ENCODE data around the gene FIGNL2.

Gene FIGNL2

DNA sequence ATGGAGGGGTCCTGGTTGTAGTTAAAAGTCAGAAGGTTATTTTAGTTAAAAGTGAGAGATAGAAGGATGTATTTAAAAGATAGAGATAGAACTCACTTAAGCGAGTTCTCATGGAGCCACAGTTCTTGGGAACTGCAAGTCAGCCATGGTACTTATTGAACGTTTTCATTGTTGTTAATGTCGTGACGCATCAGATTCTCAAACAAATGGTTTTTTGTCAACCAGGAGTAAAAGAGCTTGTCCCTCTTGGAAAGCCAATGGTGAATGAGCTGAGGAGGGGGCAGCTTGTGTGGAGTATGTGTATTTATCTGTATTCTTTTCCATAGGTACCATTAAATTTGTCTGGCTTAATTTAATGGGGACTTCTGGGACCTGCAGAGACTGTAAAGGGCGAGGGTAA is 68.6 kb downstream of the FIGNL2 start:
- H3K9me3 ChIP-seq (ENCODE audit: insufficient read depth, low read length): no peaks in the 10 kb centered on the region
- no peak overlapping the region for H3K4me3 ChIP-seq (ENCODE audit: low read length)
- H3K36me3 ChIP-seq (replicated peaks; ENCODE audit: low read depth, low read length): no peaks in the 10 kb centered on the region
- no peak overlapping the region for H3K9ac ChIP-seq (ENCODE audit: low read length)
- H3K27me3 ChIP-seq (ENCODE audit: low read depth, low read length): no peaks in the 10 kb centered on the region
- H4K20me1 ChIP-seq (ENCODE audit: insufficient read depth, low read length): no peaks in the 10 kb centered on the region
- 0 out of 2 replicates have a peak overlapping the region, but pooled peaks have one; percentile 7 for H3K4me2 ChIP-seq (ENCODE audit: low read length)
- H3K79me2 ChIP-seq (ENCODE audit: low read length): no peaks in the 10 kb centered on the region
- H3K27ac ChIP-seq (ENCODE audit: low read length): no peak overlapping the region
- H2AFZ ChIP-seq (ENCODE audit: low read depth, low read length): no peak overlapping the region
- no peak for TF ChIP-seq EZH2phosphoT487 (IDR thresholded peaks at IDR 0.05; ENCODE audit: low read depth)
- TF ChIP-seq, protein P1, sequence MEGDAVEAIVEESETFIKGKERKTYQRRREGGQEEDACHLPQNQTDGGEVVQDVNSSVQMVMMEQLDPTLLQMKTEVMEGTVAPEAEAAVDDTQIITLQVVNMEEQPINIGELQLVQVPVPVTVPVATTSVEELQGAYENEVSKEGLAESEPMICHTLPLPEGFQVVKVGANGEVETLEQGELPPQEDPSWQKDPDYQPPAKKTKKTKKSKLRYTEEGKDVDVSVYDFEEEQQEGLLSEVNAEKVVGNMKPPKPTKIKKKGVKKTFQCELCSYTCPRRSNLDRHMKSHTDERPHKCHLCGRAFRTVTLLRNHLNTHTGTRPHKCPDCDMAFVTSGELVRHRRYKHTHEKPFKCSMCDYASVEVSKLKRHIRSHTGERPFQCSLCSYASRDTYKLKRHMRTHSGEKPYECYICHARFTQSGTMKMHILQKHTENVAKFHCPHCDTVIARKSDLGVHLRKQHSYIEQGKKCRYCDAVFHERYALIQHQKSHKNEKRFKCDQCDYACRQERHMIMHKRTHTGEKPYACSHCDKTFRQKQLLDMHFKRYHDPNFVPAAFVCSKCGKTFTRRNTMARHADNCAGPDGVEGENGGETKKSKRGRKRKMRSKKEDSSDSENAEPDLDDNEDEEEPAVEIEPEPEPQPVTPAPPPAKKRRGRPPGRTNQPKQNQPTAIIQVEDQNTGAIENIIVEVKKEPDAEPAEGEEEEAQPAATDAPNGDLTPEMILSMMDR (IDR thresholded peaks at IDR 0.05; ENCODE audit: low read depth, low read length): no peak
- peaks cover 18% of the 10 kb centered on the region for H3K4me1 ChIP-seq (ENCODE audit: low read length)

GRCh38 chr12:51777973-51778372 is 70.5 kb downstream of the FIGNL2 start:
- Histone ChIP-seq H2AFZ (ENCODE audit: low read depth, low read length) (no peak overlapping the region), H3K4me1 (ENCODE audit: low read length) (peaks cover 12% of the 10 kb centered on the region), H3K79me2 (ENCODE audit: low read length) (no peaks in the 10 kb centered on the region)

GRCh38 chr12:51777457-51777856 is 71.1 kb downstream of the FIGNL2 start:
- Histone ChIP-seq H2AFZ (ENCODE audit: low read depth, low read length) (no peak overlapping the region), H3K9me3 (ENCODE audit: insufficient read depth, low read length) (no peaks in the 10 kb centered on the region), H4K20me1 (ENCODE audit: insufficient read depth, low read length) (no peaks in the 10 kb centered on the region), H3K27ac (ENCODE audit: low read length) (no peak overlapping the region), H3K4me3 (ENCODE audit: low read length) (no peak overlapping the region), H3K4me2 (ENCODE audit: low read length) (no peak overlapping the region), H3K36me3 (replicated peaks; ENCODE audit: low read depth, low read length) (no peaks in the 10 kb centered on the region), H3K4me1 (ENCODE audit: low read length) (peaks cover 12% of the 10 kb centered on the region), H3K27me3 (ENCODE audit: low read depth, low read length) (no peaks in the 10 kb centered on the region), H3K9ac (ENCODE audit: low read length) (no peak overlapping the region), H3K79me2 (ENCODE audit: low read length) (no peaks in the 10 kb centered on the region)
- TF ChIP-seq EZH2phosphoT487 (IDR thresholded peaks at IDR 0.05; ENCODE audit: low read depth): no peak
- TF ChIP-seq, protein P1 (IDR thresholded peaks at IDR 0.05; ENCODE audit: low read depth, low read length): no peak

More at GRCh38 chr12:51777973-51778372, 70.5 kb downstream of the FIGNL2 start:
- Histone ChIP-seq H3K27ac (ENCODE audit: low read length) (no peak overlapping the region), H3K27me3 (ENCODE audit: low read depth, low read length) (no peaks in the 10 kb centered on the region), H3K36me3 (replicated peaks; ENCODE audit: low read depth, low read length) (no peaks in the 10 kb centered on the region), H3K9me3 (ENCODE audit: insufficient read depth, low read length) (no peaks in the 10 kb centered on the region), H3K4me2 (ENCODE audit: low read length) (no peak overlapping the region), H3K9ac (ENCODE audit: low read length) (no peak overlapping the region), H4K20me1 (ENCODE audit: insufficient read depth, low read length) (no peaks in the 10 kb centered on the region), H3K4me3 (ENCODE audit: low read length) (no peak overlapping the region)
- TF ChIP-seq, protein P1 (IDR thresholded peaks at IDR 0.05; ENCODE audit: low read depth, low read length): no peak
- no peak for TF ChIP-seq EZH2phosphoT487 (IDR thresholded peaks at IDR 0.05; ENCODE audit: low read depth)

DNA sequence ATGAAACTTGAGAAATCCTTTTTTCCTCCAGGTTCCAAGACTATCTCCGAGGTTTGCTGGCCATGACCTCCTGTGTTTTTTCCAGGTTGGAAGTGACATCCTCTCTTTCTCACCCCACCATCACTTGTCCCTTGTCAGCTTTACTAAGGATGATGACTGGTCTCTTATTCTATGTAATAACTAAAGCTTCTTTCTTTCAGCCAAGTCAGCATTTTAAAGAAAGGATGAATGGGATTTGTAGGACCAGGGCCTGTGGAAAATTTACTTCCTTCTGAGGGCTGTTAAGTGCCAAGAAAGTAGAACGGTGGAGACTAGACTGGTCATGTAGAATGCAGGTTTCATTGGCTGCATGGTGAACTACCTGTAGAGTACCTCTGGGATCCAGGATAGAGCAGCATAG is 73.6 kb downstream of the FIGNL2 start:
- H3K27ac ChIP-seq (ENCODE audit: low read length): no peak overlapping the region
- no peaks in the 10 kb centered on the region for H3K9me3 ChIP-seq (ENCODE audit: insufficient read depth, low read length)
- H3K4me2 ChIP-seq (ENCODE audit: low read length): no peak overlapping the region
- no peak for TF ChIP-seq EZH2phosphoT487 (IDR thresholded peaks at IDR 0.05; ENCODE audit: low read depth)
- TF ChIP-seq, protein P1 (IDR thresholded peaks at IDR 0.05; ENCODE audit: low read depth, low read length): no peak
- peaks cover under 1% of the 10 kb centered on the region; the same call in 1 of the 2 replicates for H3K4me1 ChIP-seq (ENCODE audit: low read length)
- no peaks in the 10 kb centered on the region for H3K79me2 ChIP-seq (ENCODE audit: low read length)
- no peaks in the 10 kb centered on the region for H3K27me3 ChIP-seq (ENCODE audit: low read depth, low read length)
- H3K9ac ChIP-seq (ENCODE audit: low read length): no peak overlapping the region
- H2AFZ ChIP-seq (ENCODE audit: low read depth, low read length): no peak overlapping the region
- no peak overlapping the region for H3K4me3 ChIP-seq (ENCODE audit: low read length)
- no peaks in the 10 kb centered on the region for H4K20me1 ChIP-seq (ENCODE audit: insufficient read depth, low read length)
- no peaks in the 10 kb centered on the region for H3K36me3 ChIP-seq (replicated peaks; ENCODE audit: low read depth, low read length)
